NCI-H2227 (cell line): ENCODE results near the gene MAP3K5.
A peak's percentile ranks its signal among the peaks of the same experiment; 100 is the strongest.
"Not testable (repeated sequence)": the region's sequence is repeated elsewhere in the genome, so short reads cannot be mapped to it uniquely, and the experiment has no call there.

ENCODE experiments used
- DNase-seq: peaks from one replicate; lab custom pipeline; 2025; ENCODE audit not compliant: unreplicated experiment; lab: John Stamatoyannopoulos, UW

The MAP3K5 gene

GRCh38 chr6:136612666-136613389, 179.4 kb downstream of the MAP3K5 start:
- DNase-seq, result no peak

GRCh38 chr6:136611746-136612145, 180.5 kb downstream of the MAP3K5 start:
- no peak for DNase-seq

- no peak for DNase-seq
Measured at GRCh38 chr6:136611133-136611532, 181.1 kb downstream of the MAP3K5 start.

GRCh38 chr6:136609873-136610706, 182.2 kb downstream of the MAP3K5 start:
- DNase-seq, result no peak

GRCh38 chr6:136608991-136609390, 183.3 kb downstream of the MAP3K5 start:
- no peak for DNase-seq

- DNase-seq, result peak; percentile 49
Measured at GRCh38 chr6:136607932-136608772, 184.1 kb downstream of the MAP3K5 start.

GRCh38 chr6:136607204-136607931, 184.9 kb downstream of the MAP3K5 start:
- no peak for DNase-seq

GRCh38 chr6:136604928-136605510, 187.3 kb downstream of the MAP3K5 start:
- no peak for DNase-seq

- no peak for DNase-seq
Measured at GRCh38 chr6:136604328-136604825, 187.9 kb downstream of the MAP3K5 start.

GRCh38 chr6:136600818-136601217, 191.5 kb downstream of the MAP3K5 start:
- no peak for DNase-seq

GRCh38 chr6:136599329-136600011, 192.8 kb downstream of the MAP3K5 start:
- no peak for DNase-seq

- DNase-seq, result no peak
Measured at GRCh38 chr6:136598048-136598447, 194.2 kb downstream of the MAP3K5 start.

GRCh38 chr6:136594671-136595070, 197.6 kb downstream of the MAP3K5 start:
- DNase-seq, result no peak

- no peak for DNase-seq
Measured at GRCh38 chr6:136593748-136594490, 198.4 kb downstream of the MAP3K5 start.

GRCh38 chr6:136592930-136593673, 199.2 kb downstream of the MAP3K5 start:
- DNase-seq, result no peak

- no peak for DNase-seq
Measured at GRCh38 chr6:136591617-136592016, 200.7 kb downstream of the MAP3K5 start.

GRCh38 chr6:136590846-136591245, 201.4 kb downstream of the MAP3K5 start:
- DNase-seq, result not testable (repeated sequence)

- no peak for DNase-seq
Measured at GRCh38 chr6:136587527-136587926, 204.8 kb downstream of the MAP3K5 start.
